NCI-H748 treated with DMSO at 0.1 percent for 48 hours (cell line): ENCODE data around the gene L3MBTL4.
A peak's percentile ranks its signal among the peaks of the same experiment; 100 is the strongest.
"Not testable (repeated sequence)": the region's sequence is repeated elsewhere in the genome, so short reads cannot be mapped to it uniquely, and the experiment has no call there.

Experiments used
- DNase-seq: peaks from one replicate; lab custom pipeline; 2025; lab: John Stamatoyannopoulos, UW

L3MBTL4 gene

GRCh38 chr18:6414723-6415417 is at the start of gene L3MBTL4:
Gene L3MBTL4 (minus strand): TSS chr18:6414911. CDS start chr18:6311625, 103,286 bp downstream.
- DNase-seq = no peak

DNA sequence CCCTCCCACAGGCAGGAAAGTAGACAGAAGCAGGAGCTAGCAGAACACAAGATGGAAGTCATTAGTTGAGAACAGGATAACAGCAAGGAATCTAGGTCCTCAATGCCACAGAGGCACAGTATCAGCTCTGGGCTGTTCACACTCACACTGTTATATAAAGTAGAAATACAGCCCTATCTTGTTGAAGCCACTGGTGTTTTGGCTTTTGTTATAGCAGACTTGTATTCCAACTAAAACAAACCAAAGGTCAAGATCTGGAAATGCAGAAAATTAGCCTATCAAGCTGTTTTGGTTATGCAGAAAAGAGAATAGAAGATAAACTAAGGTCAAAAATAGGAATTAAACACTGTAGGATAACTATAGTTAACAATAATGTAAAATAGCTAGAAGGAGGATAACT is 37.5 kb upstream of the L3MBTL4 start:
- DNase-seq = no peak

- no peak for DNase-seq
These were observed 34.5 kb upstream of the L3MBTL4 start for GRCh38 chr18:6449213-6449612.

DNA sequence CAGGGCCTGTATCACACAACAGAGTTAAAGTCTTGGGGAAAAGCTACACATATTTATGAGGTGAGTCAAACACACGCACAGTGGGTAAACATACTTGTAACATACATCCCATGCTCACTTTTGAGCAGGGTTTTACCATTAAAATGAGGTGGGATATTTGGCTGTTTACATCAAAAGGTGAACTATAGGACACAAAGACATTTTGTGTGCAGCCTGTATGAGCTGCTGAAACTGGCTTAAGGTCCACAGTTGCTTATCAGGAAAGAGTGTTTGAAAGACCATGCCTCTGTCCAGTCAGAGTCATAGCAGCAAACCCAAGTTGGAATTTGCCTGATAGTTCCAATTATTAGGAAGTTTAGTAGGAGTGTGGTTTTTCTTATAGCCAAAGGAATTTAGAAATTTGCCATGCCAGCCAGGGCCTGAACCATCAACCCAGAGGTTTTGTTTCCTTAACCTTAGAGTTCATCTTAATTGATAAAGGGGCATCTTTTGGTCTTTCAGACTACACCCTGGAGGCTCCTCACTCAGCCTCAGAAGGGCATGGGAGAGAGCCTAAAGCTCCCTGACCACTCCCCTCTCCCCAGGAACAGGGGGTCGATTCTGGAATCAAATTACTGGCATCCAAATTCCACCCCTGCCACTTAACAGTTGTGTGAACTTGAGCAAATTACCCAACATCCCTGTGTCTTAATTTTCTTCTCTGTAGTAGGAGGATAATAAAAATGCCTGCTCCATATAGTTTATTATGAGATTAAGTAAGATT is 29.9 kb upstream of the L3MBTL4 start:
- DNase-seq = no peak

DNA sequence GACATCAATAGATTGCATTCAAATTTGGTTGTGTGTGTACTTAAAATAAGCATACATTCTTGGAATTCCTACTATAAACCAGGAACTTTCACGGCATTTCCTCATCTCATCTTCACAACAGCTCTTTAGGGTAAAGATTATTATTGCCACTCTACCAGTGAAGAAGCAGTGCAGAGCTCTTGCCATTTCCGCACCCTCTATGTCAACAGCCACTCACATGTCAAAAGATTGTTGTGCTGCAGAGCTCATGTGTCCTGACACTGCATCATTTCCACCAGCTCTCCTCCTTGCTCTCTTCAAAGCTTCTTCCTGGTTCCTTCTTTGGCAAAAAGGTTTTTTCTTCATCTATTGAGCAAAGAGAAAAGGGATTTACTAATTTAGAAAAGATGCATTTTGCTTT is 26.5 kb upstream of the L3MBTL4 start:
- DNase-seq = no peak

DNA sequence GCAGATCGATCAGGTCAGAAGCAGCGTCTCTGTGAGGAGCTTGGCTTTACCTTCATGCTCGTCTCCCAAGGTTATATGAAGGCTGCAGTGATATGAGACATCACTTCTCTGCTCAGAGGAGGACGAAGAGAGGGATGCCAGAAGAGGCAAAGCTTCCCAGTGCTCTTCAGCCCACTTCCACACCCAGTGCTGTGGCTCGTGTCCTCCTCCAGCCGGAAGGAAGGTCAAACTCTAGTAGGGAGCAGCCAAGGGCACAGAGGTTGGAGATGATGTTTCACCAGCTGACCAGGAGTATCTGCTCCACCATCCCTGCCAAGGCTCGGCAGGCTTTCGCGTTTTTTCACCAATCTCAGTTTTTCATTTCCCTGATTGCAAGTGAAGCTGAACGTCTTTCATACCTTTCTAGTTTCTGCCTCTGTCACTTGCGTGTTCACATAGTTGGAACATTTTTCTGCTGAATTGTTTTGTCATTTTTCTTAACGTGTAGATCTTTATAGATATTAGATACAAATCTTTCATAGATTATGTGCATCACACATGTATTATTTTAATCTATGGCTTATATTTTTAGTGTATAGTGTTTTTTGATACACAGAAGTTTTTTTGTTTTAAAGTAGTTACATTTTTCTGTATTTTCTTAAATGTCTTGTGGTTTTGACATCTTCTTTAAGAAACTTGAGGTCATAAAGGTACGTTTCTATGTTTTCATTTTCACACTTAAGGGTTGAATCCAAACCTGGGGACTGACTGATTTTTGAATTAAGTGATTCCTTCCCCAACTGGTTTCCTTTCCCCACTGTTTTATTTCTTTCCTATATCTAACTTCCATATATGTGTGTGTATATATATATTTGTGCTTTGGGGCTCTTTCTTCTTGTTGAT is 23.5 kb upstream of the L3MBTL4 start:
- no peak for DNase-seq

GRCh38 chr18:6435731-6436130 is 21.0 kb upstream of the L3MBTL4 start:
- no peak for DNase-seq

- no peak for DNase-seq
These were observed 20.4 kb upstream of the L3MBTL4 start for GRCh38 chr18:6434987-6435709.

DNA sequence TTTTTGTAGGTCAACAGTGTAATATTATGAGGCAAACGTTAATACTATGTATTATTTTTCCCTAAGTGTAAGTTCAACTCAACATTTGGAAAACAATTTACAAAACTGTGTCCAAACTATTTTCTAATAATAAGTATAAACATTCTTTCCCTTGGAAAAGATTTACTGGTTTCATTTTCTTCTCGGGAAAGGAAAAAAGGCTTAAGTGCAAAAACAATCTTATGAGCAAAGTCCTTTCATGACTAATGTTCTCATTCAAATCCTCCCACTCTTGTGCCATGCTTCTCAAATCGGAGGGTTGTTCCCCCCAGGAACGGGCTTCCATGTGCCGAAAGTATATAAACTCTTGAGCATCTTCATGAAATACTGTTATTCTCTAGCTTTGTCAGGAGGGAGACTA is 19.8 kb upstream of the L3MBTL4 start:
- DNase-seq = no peak

DNA sequence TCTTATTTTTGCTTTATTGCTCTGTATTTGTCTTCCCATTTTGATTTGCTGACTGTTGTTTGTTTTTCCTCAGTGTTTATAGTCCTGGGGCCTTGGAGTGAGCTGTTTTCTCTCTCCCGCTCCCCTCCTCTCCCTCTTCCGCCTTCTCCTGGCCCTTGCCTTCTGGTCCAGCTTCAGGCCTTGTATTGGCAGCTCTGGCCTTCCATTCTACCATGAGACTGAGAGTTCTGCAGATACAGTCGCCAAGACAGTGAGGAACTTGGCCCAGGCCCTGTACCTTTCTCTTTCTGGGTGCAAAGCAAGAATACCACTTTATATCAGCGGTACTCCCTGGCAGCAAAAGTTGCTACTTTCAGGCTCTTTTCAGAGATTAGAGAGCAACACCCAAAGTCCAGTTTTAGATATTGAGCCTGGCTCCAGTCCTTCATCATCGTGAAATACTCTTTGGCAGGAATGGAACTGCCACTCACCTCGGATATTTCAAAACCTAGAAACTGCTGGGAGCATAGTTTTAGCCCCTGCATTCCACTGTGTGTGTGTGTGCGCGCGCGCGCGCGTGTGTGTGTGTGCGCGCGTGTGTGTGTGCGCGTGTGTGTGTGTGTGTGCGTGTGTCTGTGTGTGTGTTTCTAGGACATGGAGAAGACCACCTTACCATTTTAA is 17.1 kb upstream of the L3MBTL4 start:
- DNase-seq = no peak

- DNase-seq = no peak
These were observed 14.2 kb upstream of the L3MBTL4 start for GRCh38 chr18:6428851-6429395.

- no peak for DNase-seq
These were observed 12.6 kb upstream of the L3MBTL4 start for GRCh38 chr18:6427286-6427685.

- DNase-seq = no peak
These were observed 8.6 kb upstream of the L3MBTL4 start for GRCh38 chr18:6423289-6423688.

DNA sequence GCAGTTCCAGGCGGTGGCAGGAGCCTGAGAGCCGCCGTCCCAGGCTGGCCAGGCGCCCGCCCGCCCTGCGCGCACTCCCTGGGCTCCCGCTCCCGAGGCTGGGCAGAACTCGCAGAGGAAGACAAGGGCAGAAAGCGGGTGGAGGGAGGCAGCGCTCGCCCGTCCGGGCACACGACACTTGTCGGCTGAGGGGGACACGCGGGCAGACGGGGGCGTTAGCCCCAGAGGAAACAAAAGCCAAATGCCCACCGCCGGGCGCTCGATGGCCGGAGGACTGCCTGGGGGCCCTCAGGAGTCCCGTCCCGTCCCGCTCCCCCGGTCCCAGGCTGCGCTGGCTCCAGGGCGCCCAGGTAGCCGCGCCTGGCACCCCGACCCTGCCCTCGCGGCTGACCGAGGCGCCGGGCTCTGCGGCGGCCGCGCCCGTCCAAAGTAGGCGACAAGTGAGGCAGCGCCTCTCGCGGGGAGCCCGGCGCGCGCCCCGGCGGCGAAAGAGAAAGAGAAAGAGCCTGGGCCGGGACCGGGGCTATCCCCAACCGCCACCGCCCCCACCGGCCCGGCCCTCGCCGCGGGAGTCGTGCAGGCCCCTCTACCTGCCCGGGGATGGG is 491 bp downstream of the L3MBTL4 start:
- DNase-seq = no peak

GRCh38 chr18:6413579-6414117 is 1.1 kb downstream of the L3MBTL4 start:
- no peak for DNase-seq

DNA sequence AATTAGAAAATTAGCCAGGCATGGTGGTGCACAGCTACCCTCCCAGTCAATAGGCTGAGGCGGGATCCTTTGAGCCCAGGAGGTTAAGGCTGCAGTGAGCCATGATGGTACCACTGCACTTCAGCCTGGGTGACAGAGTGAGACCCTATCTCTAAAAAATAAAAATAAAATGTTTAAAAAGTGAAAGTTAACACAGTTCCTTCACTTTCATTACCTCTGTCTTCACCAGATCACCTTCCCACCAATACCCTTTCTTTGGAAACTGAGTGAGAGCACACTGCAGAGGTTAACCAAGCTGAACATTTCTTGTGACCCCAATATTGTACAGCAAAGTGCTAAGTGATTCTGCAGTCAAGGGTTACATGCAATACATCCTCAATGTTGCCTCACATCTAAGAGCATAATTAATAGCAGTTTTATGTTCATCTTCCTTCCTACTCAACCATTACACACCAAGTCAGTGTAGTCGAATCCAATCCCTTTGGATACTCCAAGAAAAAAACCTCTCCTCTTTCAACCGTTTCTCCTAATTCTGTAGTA is 1.7 kb downstream of the L3MBTL4 start:
- DNase-seq = no peak

DNA sequence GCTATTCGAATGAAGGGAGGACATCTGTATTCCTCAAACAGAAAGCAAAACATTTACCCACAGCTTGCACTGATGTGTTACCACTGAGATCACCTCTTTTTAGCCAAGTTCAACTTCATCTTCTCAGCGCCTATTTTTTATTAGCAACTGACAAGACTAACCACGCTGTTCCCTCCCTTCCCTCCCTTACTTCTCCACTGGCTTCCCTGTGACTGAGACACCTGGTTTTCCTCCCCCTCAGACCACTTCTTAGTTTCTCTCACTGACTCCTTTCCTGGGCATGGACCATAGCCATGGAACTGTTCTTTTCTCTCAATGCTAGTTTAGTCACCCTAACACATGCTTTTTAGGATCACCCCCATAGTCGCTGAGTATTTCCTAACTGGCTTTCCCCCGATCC is 3.3 kb downstream of the L3MBTL4 start:
- DNase-seq = no peak

- no peak for DNase-seq
These were observed 4.8 kb downstream of the L3MBTL4 start for GRCh38 chr18:6409933-6410332.

GRCh38 chr18:6408543-6408942 is 6.2 kb downstream of the L3MBTL4 start:
- DNase-seq = not testable (repeated sequence)

- peak; percentile 93 for DNase-seq
These were observed 7.7 kb downstream of the L3MBTL4 start for GRCh38 chr18:6406910-6407470.
